Motor neuron (in vitro differentiated cells): ENCODE results near the gene TMEM167B. TPM values are rescaled to one million over a fixed set of nuclear protein-coding genes. Genes with fewer than 3 reads are reported as not detected.
"Not testable (repeated sequence)": the region's sequence is repeated elsewhere in the genome, so short reads cannot be mapped to it uniquely, and the experiment has no call there.

Experiments used
- ATAC-seq, 8 experiments: fragments of 200-7000 bp; cut with Tn5 transposase; replicated peaks in 6 of 8; 2 replicates each; pipeline ENCODE4 v1.8.0; 2021; ENCODE audit warnings: mild to moderate bottlenecking in 8 of 8, moderate library complexity in 8 of 8
- H3K27ac ChIP-seq, 2 donors: fragments of 250-450 bp; sonication (Bioruptor Pico); 2 replicates each; pipeline ENCODE4 v1.9.0; 2021; ENCODE audit warnings: antibody characterized with exemption in 2 of 2, mild to moderate bottlenecking in 2 of 2, moderate library complexity in 1 of 2
- H3K4me1 ChIP-seq, 2 donors: fragments of 250-450 bp; sonication (Bioruptor Pico); replicated peaks in 1 of 2; 2 replicates each; pipeline ENCODE4 v1.6.1; 2021; ENCODE audit warnings: antibody characterized with exemption in 2 of 2, mild to moderate bottlenecking in 2 of 2, moderate library complexity in 1 of 2
- H3K4me3 ChIP-seq, 5 donors: fragments of 250-450 bp; sonication (Bioruptor Pico); 2 replicates each; pipeline ENCODE4 v1.9.0; 2021; ENCODE audit warnings: antibody characterized with exemption in 5 of 5, mild to moderate bottlenecking in 5 of 5, moderate library complexity in 4 of 5
- WGBS, 10 experiments: fragments of 450-650 bp; shearing (Covaris generic); methylation state at CpG; one replicate each; pipeline ENCODE4 v1.0.0; 2022; 5-methylcytosine and 5-hydroxymethylcytosine counted together
- in situ Hi-C, 9 experiments: fragments of 400-800 bp; cut with MboI; loops; one replicate each; pipeline ENCODE4 v1.15.0; 2021; ENCODE audit warnings: low sequenced_read_pairs in 9 of 9, low pct_unique_long_range_greater_than_20kb in 2 of 9; ENCODE audit not compliant: unreplicated experiment in 9 of 9
- total RNA-seq, 8 experiments: library from RNA; unstranded; fragments of 300-600 nt; gene quantifications; 2 replicates each; pipeline versions ENCODE4 v1.2.3 to v1.2.4, GENCODE V29; 2022

The TMEM167B gene
- 10 to 100 TPM; 20.1 to 72.2 (median 46.4) TPM for total RNA-seq

DNA sequence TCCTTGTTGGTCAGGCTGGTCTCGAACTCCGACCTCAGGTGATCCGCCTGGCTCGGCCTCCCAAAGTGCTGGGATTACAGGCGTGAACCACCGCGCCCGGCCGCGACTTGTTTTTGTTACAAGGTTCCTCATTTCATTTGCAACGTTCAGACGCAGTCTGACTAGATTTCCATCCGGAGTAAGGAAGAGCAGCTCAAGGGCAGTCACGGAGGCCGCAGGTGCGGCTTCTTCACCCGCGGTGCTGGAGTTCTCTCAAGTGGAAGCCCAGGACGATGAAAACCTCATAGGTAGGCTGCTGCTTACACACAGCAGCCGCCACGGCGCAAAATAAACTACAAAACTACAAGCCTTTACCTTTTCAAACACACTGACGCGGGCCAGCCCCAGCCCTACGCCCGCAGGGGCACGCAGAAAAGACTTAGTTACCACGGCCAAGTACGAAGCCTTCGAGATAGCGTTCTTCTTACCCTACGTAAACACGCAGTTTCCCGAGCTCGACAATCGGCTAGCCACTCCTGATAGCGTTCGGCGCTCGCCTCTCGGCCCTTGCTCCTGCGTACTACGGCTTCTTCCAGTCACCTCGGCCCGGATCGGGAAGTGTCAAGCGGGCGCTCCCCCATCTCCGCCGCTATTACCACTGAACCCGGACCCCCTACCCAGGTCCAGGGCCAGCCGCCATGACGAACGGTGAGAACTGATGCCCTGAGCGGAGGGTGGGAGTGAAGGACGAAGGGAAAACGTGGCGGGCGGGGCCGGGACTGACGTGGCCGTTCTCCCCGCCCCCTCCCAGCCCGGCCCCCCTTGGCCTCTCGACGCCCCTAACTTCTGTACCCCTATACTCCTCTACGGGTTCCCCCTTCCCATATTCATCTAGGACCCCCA is at the start of gene TMEM167B:
TSS of gene TMEM167B (plus strand) at position 569 of the 882 bp plus-strand sequence. CDS start at position 678, 109 bp downstream.
- 0 to 73% (median 21%) methylated on average over 3 to 49 of the region's 67 CpGs; no CpG with 5 or more reads in 3 of the 10 experiments for WGBS, 10 experiments
- Histone ChIP-seq H3K4me1 (peaks cover 19 to 20% of the 10 kb centered on the region in 2 donors), H3K27ac (peak within 1 kb of the TSS; percentile 93 to 96), H3K4me3 (peak within 1 kb of the TSS; percentile 78 to 98 (median 89))
- in situ Hi-C loops, result no loop called here
- peak; percentile 84 to 94 (median 90) for ATAC-seq

DNA sequence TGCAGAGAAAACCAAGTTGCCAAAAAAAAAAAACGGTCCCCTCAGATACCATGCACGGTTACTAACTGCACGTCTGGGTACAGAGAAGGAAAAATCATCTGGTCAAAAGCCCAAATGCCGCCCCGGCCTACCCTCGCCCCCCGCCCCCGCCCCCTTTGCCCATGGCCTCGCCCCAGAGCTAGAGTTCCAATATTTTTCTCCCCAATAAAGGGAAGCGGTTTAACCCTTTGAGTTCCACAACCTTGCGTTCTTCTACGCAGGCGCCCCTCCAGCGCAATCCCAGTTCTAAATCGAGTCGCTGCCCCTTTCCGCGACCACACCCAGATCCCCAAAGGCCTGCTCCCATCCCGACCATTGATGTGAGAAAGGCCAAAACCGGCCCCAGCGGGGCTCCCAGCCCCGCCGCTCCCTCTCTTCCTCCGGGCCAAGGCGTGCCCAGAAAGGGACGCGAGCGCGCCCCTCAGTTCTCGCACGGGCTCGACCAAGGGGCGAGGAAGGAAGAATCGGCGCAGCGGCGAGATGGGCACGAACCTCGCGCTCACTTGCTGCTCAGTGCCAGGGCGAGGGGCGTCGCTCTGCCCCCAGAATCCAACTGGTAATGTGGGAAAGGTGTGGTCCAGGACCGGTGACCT is 49.5 kb upstream of the TMEM167B start:
- Histone ChIP-seq H3K4me1 (peaks cover 8 to 17% of the 10 kb centered on the region in 2 donors), H3K4me3 (peak overlapping the region; percentile 56 to 98 (median 90)), H3K27ac (peak overlapping the region; percentile 65 to 70)
- peak; percentile 19 to 47 (median 38) for ATAC-seq
- in situ Hi-C loops, result no loop called here
- 0 to 11% (median 1%) methylated on average over 1 to 18 of the region's 44 CpGs; no CpG with 5 or more reads in 3 of the 10 experiments for WGBS, 10 experiments

- in situ Hi-C loops, result no loop called here
- 0 to 1% (median 0%) methylated on average over 1 to 30 of the region's 90 CpGs; no CpG with 5 or more reads in 4 of the 10 experiments for WGBS, 10 experiments
- H3K4me1 ChIP-seq, result peaks cover 8 to 17% of the 10 kb centered on the region in 2 donors
- H3K27ac ChIP-seq, result peak within 1 kb of the TSS; percentile 65 to 70
- peak within 1 kb of the TSS; percentile 56 to 98 (median 90) for H3K4me3 ChIP-seq
- peak; percentile 94 to 96 (median 96) for ATAC-seq
Observed at GRCh38 chr1:109041621-109042468, 48.7 kb upstream of the TMEM167B start, which contains the start of gene WDR47. Gene WDR47, minus strand, starts transcription at chr1:109042102. Its CDS starts 18,590 bp downstream, at chr1:109023512.

DNA sequence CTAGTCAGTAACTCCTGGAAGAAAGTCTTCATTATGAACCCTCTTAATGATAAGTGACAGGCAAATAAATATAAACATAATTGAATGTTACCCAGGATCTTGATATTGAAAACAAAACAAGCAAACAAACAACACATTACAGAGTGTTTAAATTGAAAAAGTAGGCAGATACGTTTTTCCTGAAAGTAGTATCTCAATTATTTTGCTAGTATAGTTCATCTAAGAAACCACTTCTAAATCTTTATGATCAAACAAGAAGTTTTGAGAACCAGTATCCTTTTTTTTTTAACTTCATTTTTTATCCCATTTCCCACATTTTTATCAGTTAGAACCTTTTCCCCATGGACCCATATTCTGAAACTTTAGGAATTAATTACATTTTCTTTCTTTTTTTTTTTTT is 45.0 kb upstream of the TMEM167B start:
- Histone ChIP-seq H3K27ac (no peak overlapping the region), H3K4me3 (no peak overlapping the region), H3K4me1 (peaks cover 0 to 3% of the 10 kb centered on the region in 2 donors)
- ATAC-seq, result no peak
- in situ Hi-C loops, result no loop called here
- WGBS, 10 experiments, result 16 to 83% (median 54%) methylated on average over 1 of the region's 1 CpG

GRCh38 chr1:109046671-109047070 is 43.9 kb upstream of the TMEM167B start:
- Histone ChIP-seq H3K27ac (no peak overlapping the region), H3K4me1 (peaks cover 0 to 3% of the 10 kb centered on the region in 2 donors), H3K4me3 (no peak overlapping the region)
- no peak for ATAC-seq
- 74 to 100% (median 86%) methylated on average over 1 to 4 of the region's 4 CpGs; no CpG with 5 or more reads in 2 of the 10 experiments for WGBS, 10 experiments
- in situ Hi-C loops, result no loop called here

GRCh38 chr1:109047339-109047738 is 43.2 kb upstream of the TMEM167B start:
- Histone ChIP-seq H3K27ac (no peak overlapping the region), H3K4me1 (peaks cover 0 to 3% of the 10 kb centered on the region in 2 donors), H3K4me3 (no peak overlapping the region)
- no peak for ATAC-seq
- in situ Hi-C loops, result no loop called here
- WGBS, 10 experiments, result 81 to 100% (median 90%) methylated on average over 1 to 6 of the region's 6 CpGs; no CpG with 5 or more reads in 5 of the 10 experiments

DNA sequence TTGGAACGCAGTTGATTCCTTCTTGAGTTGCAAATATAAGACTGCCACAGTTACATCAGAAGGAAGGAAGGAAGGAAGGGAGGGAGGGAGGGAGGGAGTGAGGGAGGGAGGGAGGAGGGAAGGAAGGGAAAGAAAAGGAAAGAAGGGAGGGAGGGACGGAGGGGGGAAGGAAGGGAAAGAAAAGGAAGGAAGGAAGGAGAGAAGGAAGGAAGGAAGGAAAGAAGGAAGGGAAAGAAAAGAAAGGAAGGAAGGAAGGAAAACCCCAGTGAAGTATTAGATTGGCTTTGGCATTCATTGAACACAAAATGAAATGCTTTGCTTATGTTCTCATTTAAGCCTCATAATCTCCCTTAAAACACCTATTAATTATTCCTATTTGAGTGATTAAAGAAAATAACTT is 42.2 kb upstream of the TMEM167B start:
- WGBS, 10 experiments, result 0 to 50% (median 44%) methylated on average over 1 of the region's 2 CpGs; no CpG with 5 or more reads in 6 of the 10 experiments
- in situ Hi-C loops, result no loop called here
- no peak for ATAC-seq

GRCh38 chr1:109050228-109050995 is 40.2 kb upstream of the TMEM167B start:
- 50 to 92% (median 81%) methylated on average over 1 to 7 of the region's 7 CpGs for WGBS, 10 experiments
- Histone ChIP-seq H3K4me1 (no peaks in the 10 kb centered on the region), H3K27ac (no peak overlapping the region), H3K4me3 (no peak overlapping the region)
- peak in 2 of 8 experiments; percentile 45 to 76 for ATAC-seq
- in situ Hi-C loops, result no loop called here

More for the DNA sequence above, 42.2 kb upstream of the TMEM167B start:
- Histone ChIP-seq H3K4me3 (no peak overlapping the region), H3K4me1 (no peaks in the 10 kb centered on the region), H3K27ac (no peak overlapping the region)

DNA sequence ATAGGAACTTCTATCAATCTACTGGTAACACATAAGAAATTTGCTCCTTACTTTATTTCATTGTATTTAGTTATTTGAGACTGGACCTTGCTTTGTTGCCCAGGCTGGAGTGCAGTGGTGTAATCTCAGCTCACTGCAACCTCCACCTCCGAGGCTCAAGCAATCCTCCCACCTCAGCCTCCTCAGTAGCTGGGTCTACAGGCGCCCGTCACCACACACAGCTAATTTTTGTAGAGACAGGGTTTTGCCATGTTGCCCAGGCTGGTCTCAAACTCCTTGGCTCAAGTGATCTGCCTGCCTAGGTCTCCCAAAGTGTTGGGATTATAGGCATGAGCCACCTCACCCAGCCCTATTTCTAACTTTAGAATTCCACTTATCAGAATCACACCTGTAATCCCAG is 38.4 kb upstream of the TMEM167B start:
- H3K27ac ChIP-seq, H3K4me3 ChIP-seq, in situ Hi-C loops, H3K4me1 ChIP-seq, ATAC-seq: not testable (repeated sequence)
- 43 to 87% (median 82%) methylated on average over 1 to 3 of the region's 3 CpGs; no CpG with 5 or more reads in 4 of the 10 experiments for WGBS, 10 experiments

DNA sequence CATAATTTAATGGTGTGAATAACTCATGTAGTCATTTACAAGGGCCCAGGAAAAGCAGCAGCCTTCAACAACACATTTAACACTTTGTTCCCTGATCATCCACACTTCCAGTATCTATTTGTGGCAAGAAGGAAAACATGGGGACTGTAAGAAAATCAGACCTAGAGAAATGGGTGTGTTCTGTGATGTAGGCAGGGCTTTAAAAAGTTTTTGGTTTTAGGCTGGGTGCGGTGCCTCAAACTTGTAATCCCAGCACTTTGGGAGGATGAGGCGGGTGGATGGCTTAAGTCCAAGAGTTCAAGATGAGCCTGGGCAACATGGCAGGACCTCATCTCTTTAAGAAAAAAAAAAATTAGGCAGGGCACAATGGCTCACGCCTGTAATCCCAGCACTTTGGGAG is 34.5 kb upstream of the TMEM167B start:
- H3K4me3 ChIP-seq, result no peak overlapping the region
- H3K27ac ChIP-seq, result no peak overlapping the region
- 54 to 100% (median 91%) methylated on average over 1 to 3 of the region's 3 CpGs; no CpG with 5 or more reads in 4 of the 10 experiments for WGBS, 10 experiments
- in situ Hi-C loops, result no loop called here
- H3K4me1 ChIP-seq, result no peaks in the 10 kb centered on the region
- ATAC-seq, result no peak

GRCh38 chr1:109059026-109059425 is 31.5 kb upstream of the TMEM167B start:
- Histone ChIP-seq H3K4me3 (no peak overlapping the region), H3K27ac (no peak overlapping the region), H3K4me1 (no peaks in the 10 kb centered on the region)
- no peak for ATAC-seq
- in situ Hi-C loops, result no loop called here

DNA sequence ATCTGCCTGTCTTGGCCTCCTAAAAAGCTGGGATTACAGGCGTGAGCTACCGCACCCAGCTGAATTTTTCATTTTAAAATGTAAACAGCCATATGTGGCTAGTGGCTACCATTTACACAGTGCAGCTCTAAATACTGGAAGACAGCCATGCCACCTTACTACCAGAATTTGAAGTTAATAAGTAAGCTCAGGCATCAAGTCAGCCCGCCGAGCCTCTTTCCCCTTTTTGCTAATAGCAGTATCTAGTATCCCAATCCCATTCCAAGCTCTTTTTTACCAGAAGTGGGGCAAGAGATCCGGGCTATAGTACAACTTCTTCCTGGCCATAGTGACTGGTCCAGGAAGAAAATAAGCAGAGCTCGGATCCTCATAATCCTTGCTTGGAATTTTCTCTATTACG is 29.9 kb upstream of the TMEM167B start:
- 25 to 100% (median 69%) methylated on average over 1 to 7 of the region's 7 CpGs; no CpG with 5 or more reads in 1 of the 10 experiments for WGBS, 10 experiments
- no peaks in the 10 kb centered on the region for H3K4me1 ChIP-seq
- ATAC-seq, result no peak
- in situ Hi-C loops, result no loop called here
- H3K4me3 ChIP-seq, result no peak overlapping the region
- H3K27ac ChIP-seq, result no peak overlapping the region
